ENCODE results near the gene GABPA. TPM values are rescaled to one million over a fixed set of nuclear protein-coding genes. Genes with fewer than 3 reads are reported as not detected.
A peak's percentile ranks its signal among the peaks of the same experiment; 100 is the strongest.

Gene GABPA
- total and polyA plus RNA-seq, 9 of the 15 experiments (the other 6 are each of a cell fraction or from before 2014, with no cell fraction given): 8.9 to 35.7 (median 22.8) TPM

GRCh38 chr21:25790122-25790877 is 55.5 kb downstream of the GABPA start (continued):
- TF ChIP-seq, protein P1, sequence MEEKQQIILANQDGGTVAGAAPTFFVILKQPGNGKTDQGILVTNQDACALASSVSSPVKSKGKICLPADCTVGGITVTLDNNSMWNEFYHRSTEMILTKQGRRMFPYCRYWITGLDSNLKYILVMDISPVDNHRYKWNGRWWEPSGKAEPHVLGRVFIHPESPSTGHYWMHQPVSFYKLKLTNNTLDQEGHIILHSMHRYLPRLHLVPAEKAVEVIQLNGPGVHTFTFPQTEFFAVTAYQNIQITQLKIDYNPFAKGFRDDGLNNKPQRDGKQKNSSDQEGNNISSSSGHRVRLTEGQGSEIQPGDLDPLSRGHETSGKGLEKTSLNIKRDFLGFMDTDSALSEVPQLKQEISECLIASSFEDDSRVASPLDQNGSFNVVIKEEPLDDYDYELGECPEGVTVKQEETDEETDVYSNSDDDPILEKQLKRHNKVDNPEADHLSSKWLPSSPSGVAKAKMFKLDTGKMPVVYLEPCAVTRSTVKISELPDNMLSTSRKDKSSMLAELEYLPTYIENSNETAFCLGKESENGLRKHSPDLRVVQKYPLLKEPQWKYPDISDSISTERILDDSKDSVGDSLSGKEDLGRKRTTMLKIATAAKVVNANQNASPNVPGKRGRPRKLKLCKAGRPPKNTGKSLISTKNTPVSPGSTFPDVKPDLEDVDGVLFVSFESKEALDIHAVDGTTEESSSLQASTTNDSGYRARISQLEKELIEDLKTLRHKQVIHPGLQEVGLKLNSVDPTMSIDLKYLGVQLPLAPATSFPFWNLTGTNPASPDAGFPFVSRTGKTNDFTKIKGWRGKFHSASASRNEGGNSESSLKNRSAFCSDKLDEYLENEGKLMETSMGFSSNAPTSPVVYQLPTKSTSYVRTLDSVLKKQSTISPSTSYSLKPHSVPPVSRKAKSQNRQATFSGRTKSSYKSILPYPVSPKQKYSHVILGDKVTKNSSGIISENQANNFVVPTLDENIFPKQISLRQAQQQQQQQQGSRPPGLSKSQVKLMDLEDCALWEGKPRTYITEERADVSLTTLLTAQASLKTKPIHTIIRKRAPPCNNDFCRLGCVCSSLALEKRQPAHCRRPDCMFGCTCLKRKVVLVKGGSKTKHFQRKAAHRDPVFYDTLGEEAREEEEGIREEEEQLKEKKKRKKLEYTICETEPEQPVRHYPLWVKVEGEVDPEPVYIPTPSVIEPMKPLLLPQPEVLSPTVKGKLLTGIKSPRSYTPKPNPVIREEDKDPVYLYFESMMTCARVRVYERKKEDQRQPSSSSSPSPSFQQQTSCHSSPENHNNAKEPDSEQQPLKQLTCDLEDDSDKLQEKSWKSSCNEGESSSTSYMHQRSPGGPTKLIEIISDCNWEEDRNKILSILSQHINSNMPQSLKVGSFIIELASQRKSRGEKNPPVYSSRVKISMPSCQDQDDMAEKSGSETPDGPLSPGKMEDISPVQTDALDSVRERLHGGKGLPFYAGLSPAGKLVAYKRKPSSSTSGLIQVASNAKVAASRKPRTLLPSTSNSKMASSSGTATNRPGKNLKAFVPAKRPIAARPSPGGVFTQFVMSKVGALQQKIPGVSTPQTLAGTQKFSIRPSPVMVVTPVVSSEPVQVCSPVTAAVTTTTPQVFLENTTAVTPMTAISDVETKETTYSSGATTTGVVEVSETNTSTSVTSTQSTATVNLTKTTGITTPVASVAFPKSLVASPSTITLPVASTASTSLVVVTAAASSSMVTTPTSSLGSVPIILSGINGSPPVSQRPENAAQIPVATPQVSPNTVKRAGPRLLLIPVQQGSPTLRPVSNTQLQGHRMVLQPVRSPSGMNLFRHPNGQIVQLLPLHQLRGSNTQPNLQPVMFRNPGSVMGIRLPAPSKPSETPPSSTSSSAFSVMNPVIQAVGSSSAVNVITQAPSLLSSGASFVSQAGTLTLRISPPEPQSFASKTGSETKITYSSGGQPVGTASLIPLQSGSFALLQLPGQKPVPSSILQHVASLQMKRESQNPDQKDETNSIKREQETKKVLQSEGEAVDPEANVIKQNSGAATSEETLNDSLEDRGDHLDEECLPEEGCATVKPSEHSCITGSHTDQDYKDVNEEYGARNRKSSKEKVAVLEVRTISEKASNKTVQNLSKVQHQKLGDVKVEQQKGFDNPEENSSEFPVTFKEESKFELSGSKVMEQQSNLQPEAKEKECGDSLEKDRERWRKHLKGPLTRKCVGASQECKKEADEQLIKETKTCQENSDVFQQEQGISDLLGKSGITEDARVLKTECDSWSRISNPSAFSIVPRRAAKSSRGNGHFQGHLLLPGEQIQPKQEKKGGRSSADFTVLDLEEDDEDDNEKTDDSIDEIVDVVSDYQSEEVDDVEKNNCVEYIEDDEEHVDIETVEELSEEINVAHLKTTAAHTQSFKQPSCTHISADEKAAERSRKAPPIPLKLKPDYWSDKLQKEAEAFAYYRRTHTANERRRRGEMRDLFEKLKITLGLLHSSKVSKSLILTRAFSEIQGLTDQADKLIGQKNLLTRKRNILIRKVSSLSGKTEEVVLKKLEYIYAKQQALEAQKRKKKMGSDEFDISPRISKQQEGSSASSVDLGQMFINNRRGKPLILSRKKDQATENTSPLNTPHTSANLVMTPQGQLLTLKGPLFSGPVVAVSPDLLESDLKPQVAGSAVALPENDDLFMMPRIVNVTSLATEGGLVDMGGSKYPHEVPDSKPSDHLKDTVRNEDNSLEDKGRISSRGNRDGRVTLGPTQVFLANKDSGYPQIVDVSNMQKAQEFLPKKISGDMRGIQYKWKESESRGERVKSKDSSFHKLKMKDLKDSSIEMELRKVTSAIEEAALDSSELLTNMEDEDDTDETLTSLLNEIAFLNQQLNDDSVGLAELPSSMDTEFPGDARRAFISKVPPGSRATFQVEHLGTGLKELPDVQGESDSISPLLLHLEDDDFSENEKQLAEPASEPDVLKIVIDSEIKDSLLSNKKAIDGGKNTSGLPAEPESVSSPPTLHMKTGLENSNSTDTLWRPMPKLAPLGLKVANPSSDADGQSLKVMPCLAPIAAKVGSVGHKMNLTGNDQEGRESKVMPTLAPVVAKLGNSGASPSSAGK (IDR thresholded peaks at IDR 0.05): peak; percentile 78
- TF ChIP-seq ZNF316 (IDR thresholded peaks at IDR 0.05) (peak; percentile 94), ATF4 (CRISPR knock-in tag; IDR thresholded peaks at IDR 0.05) (no peak), ZNF76 (CRISPR knock-in tag; IDR thresholded peaks at IDR 0.05; ENCODE audit: borderline replicate concordance) (no peak), ZBTB43 (CRISPR knock-in tag; IDR thresholded peaks at IDR 0.05) (no peak), ATF3 (IDR thresholded peaks at IDR 0.05) (peak; percentile 11; the same call in 1 of the 2 replicates), ATF3 (CRISPR knock-in tag; conservative IDR thresholded peaks at IDR 0.05) (no peak), DMBX1 (CRISPR knock-in tag; IDR thresholded peaks at IDR 0.05; ENCODE audit: borderline replicate concordance) (no peak)
